ENCODE data around the gene MAGEA9B. TPM values are rescaled to one million over a fixed set of nuclear protein-coding genes. Genes with fewer than 3 reads are reported as not detected.
A peak's percentile ranks its signal among the peaks of the same experiment; 100 is the strongest.

The MAGEA9B gene
- total RNA-seq, 1 experiment from 2014 or later = not detected

DNA sequence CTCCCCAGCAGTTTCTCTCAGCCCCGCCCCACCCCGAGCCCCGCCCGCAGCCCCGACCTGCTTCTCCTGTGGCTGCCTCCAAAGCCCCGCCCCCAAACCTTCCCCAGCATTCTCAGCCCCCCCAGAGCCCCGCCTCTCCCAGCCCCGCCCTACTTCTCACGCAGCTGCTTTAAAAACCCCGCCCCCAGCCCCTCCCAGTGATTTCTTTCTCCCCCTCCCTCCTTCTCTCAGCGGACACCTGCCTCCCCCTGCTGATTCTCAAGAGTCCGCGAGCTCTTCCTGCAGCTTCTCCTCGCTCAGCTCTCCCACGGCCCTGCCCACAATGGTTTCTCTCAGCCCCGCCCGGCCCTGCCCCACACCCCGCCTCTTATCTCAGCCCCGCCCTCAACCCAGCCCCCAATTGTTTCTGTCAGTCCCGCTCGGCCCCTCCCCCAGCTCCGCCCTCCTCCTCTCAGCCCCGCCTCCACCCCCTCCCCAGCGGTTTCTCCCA lies 47.1 kb downstream of the MAGEA9B start:
- H3K4me3 Mint-ChIP-seq = peak overlapping the region; percentile 76 to 86
- H2AFZ ChIP-seq (ENCODE audit: low read length) = no peak overlapping the region
- H3K27ac Mint-ChIP-seq = peak overlapping the region in 2 of 3 experiments; percentile 63 to 98; a peak in 3 of 7 replicates

More for the DNA sequence above, 47.1 kb downstream of the MAGEA9B start:
- TF ChIP-seq, protein P1, sequence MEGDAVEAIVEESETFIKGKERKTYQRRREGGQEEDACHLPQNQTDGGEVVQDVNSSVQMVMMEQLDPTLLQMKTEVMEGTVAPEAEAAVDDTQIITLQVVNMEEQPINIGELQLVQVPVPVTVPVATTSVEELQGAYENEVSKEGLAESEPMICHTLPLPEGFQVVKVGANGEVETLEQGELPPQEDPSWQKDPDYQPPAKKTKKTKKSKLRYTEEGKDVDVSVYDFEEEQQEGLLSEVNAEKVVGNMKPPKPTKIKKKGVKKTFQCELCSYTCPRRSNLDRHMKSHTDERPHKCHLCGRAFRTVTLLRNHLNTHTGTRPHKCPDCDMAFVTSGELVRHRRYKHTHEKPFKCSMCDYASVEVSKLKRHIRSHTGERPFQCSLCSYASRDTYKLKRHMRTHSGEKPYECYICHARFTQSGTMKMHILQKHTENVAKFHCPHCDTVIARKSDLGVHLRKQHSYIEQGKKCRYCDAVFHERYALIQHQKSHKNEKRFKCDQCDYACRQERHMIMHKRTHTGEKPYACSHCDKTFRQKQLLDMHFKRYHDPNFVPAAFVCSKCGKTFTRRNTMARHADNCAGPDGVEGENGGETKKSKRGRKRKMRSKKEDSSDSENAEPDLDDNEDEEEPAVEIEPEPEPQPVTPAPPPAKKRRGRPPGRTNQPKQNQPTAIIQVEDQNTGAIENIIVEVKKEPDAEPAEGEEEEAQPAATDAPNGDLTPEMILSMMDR (conservative IDR thresholded peaks at IDR 0.05) = no peak
- peaks cover 8% of the 10 kb centered on the region for H3K9me3 ChIP-seq (ENCODE audit: control insufficient read depth, low read depth, low read length)
- no peak overlapping the region for H4K5ac ChIP-seq (ENCODE audit: insufficient read length, low read depth, low read length)
- no peak overlapping the region for H3K56ac ChIP-seq (ENCODE audit: insufficient read length, low read depth, low read length)
- no peaks in the 10 kb centered on the region for H3K79me1 ChIP-seq (ENCODE audit: insufficient read depth, low read depth, low read length, poor library complexity, severe bottlenecking)
- no CpG with 5 or more reads among the region's 24 CpGs for WGBS (ENCODE audit: extremely low coverage, insufficient read length, low lambda C conversion rate)
- no peak overlapping the region for H3T11ph ChIP-seq (ENCODE audit: low read length)
- no peaks in the 10 kb centered on the region for H4K20me1 ChIP-seq (ENCODE audit: control insufficient read depth, insufficient read depth, insufficient read length)
- H3K27me3 ChIP-seq (ENCODE audit: insufficient read depth, low read length) = no peaks in the 10 kb centered on the region
- H2BK15ac ChIP-seq (ENCODE audit: low read depth, low read length) = no peak overlapping the region
- no peak for DNase-seq
- H3K23me2 ChIP-seq (ENCODE audit: insufficient read length, low read depth, low read length, poor library complexity, severe bottlenecking) = peaks cover 3% of the 10 kb centered on the region
- Mint-ChIP-seq H3K27me3 (ENCODE audit: low read depth) (no peaks in the 10 kb centered on the region), H3K36me3 (ENCODE audit: insufficient read depth in 1 of 3, low read depth in 3 of 3) (peaks cover 0 to 4% (median 4%) of the 10 kb centered on the region in 3 experiments; a peak in 4 of 7 replicates), H3K4me1 (peaks cover 0 to 21% of the 10 kb centered on the region in 2 experiments; a peak in 3 of 4 replicates), H3K9me3 (peaks cover 41 to 50% of the 10 kb centered on the region in 2 experiments)
- no peak overlapping the region for H3K14ac ChIP-seq (ENCODE audit: insufficient read depth, low read length)
- no peaks in the 10 kb centered on the region for H3K79me2 ChIP-seq (ENCODE audit: insufficient read depth, low read length)
- peak overlapping the region; percentile 50 for H3K4me2 ChIP-seq (ENCODE audit: insufficient read depth, insufficient read length, low read length)
- H3K23ac ChIP-seq (ENCODE audit: insufficient read length, low read depth, low read length) = no peak overlapping the region
- no peak overlapping the region for H3K9ac ChIP-seq (ENCODE audit: extremely low read depth, insufficient read length, low read length)
- H3K4me1 ChIP-seq (ENCODE audit: insufficient read depth, low read length) = no peaks in the 10 kb centered on the region; the same call in 1 of the 2 replicates
- H4K91ac ChIP-seq (ENCODE audit: insufficient read length, low read depth, low read length) = no peak overlapping the region
- peak overlapping the region; percentile 60 for H3K18ac ChIP-seq (ENCODE audit: insufficient read length, low read depth, low read length)
- no peak overlapping the region for H3K27ac ChIP-seq (ENCODE audit: insufficient read length, low read depth, low read length)
- H2BK5ac ChIP-seq (ENCODE audit: insufficient read length, low read length) = no peak overlapping the region
- H2BK120ac ChIP-seq (ENCODE audit: low read depth, low read length, poor library complexity, severe bottlenecking) = no peak overlapping the region
- H4K8ac ChIP-seq (replicated peaks; ENCODE audit: insufficient read length, low read depth, low read length) = no peak overlapping the region
- H2BK20ac ChIP-seq (ENCODE audit: low read depth, low read length, poor library complexity, severe bottlenecking) = no peak overlapping the region
- no peak overlapping the region for H3K4ac ChIP-seq (ENCODE audit: low read depth, low read length)
- H2AK5ac ChIP-seq (ENCODE audit: insufficient read length, low read length) = no peak overlapping the region
- no peak overlapping the region for H2BK12ac ChIP-seq (ENCODE audit: insufficient read length, low read depth, low read length)
